ENCODE results near the gene DARS1.

GRCh38 chr2:135862718-135863117 lies 122.7 kb downstream of the DARS1 start:
- TF ChIP-seq CTCF (conservative IDR thresholded peaks at IDR 0.05; ENCODE audit: low read depth in 2 of 2) = no peak
- no peak for TF ChIP-seq EZH2 (IDR thresholded peaks at IDR 0.05; ENCODE audit: low read depth, unreplicated experiment)
- no peak for TF ChIP-seq REST (IDR thresholded peaks at IDR 0.05; ENCODE audit: unreplicated experiment)
- no peak for TF ChIP-seq POLR2AphosphoS5 (IDR thresholded peaks at IDR 0.05; ENCODE audit: low read depth)
- no peak for TF ChIP-seq EZH2phosphoT487 (IDR thresholded peaks at IDR 0.05; ENCODE audit: unreplicated experiment)
- TF ChIP-seq ETS1 (IDR thresholded peaks at IDR 0.05) = no peak
- no peak for TF ChIP-seq ZNF114 (CRISPR knock-in tag; IDR thresholded peaks at IDR 0.05)
- no peak for TF ChIP-seq JUNB (IDR thresholded peaks at IDR 0.05; ENCODE audit: unreplicated experiment)
- TF ChIP-seq ZNF331 (CRISPR knock-in tag; IDR thresholded peaks at IDR 0.05; ENCODE audit: low read depth) = no peak
- no peak for TF ChIP-seq CREB1 (CRISPR knock-in tag; IDR thresholded peaks at IDR 0.05; ENCODE audit: low read depth)
- TF ChIP-seq NANOG (IDR thresholded peaks at IDR 0.05; ENCODE audit: borderline replicate concordance) = no peak
- TF ChIP-seq STAT1 (IDR thresholded peaks at IDR 0.05; ENCODE audit: unreplicated experiment) = no peak

Measured in GM23338 (cell line).